UCSD-AML1 (cell line): Measurements from ENCODE around the gene ACTA1.
"Not testable (repeated sequence)": the region's sequence is repeated elsewhere in the genome, so short reads cannot be mapped to it uniquely, and the experiment has no call there.

ENCODE experiments used
- DNase-seq: peaks from one replicate; lab custom pipeline; 2025; ENCODE audit not compliant: unreplicated experiment; lab: John Stamatoyannopoulos, UW

The ACTA1 gene

DNA sequence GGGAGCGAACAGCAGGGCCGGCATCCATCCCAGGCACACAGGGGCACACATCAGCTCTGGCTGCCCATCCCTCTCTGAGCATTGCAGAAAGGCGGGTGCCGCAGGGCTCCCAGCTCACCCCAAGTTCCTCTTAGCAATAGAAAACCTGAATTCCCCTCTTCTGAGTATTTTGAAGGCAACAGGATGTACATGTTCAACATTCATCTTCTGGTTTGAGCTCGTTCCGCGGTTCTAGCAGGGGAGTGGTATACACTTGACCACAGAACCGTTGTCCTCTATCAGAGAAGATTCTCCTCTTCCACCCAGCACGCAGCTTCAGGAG is 23.6 kb downstream of the ACTA1 start:
- no peak for DNase-seq

DNA sequence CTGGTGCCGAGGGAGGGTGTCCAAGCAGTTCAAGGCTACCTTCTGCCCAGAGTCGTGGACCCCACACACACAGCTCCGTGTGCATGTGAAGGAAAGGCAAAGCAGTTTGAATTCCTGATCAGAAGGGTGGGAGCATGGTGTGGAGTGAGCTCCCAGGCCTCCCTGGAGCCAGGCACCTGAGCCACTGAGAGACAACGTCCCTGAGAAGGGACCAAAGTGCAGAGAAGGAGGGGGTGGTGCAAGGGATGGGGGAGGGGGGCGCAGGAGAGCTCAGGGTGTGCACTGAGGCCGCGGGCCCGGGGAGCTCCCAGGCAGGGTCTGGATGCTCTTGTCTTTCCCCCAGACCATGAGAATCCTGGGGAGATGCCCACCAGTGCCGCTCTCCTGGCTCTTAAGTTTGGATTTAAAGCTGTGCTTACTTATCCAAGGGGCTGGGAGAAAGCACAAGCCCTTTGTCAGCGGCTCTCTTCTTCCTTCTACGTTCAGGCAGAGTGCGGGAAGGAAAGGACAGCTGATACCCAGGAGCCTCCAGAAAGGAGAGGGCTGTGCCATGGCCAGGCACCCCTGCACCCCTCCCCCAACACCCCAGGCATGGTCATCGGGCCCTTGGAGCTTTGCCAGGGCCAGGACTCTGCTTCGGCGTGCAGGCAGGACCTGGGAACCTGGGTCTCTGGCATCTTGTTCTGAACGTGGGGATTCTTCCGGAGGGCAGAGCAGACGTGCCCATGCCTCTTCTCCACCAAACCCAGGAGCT is 24.1 kb downstream of the ACTA1 start:
- no peak for DNase-seq

DNA sequence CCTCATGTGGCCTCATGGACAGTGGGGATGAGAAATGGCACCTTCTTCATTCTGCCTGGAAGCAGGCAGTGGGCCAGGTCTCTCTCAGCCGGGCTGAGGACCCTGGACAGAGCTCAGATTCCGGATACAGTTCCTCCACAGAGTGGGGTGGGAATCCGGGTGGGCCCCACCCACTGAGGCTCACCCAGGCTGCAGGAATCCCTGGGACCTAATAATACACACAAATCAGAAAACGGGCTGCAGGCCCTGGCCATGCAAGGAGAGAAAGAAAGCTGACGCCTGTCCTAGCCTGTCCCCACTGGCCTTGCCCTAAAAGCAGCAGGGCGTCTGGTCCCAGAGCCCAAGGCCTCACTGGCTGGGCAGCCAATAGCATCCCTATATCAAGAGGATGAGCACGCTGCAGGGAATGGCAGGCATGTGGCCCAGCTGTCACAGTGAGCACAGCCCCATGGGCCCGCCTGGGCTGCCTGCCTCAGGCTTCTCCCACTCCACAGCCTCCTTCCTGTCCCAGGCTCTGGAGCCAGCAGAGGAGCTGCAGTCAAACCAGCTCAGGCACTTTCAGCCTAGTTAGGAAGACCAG is 25.3 kb downstream of the ACTA1 start:
- DNase-seq, result no peak

DNA sequence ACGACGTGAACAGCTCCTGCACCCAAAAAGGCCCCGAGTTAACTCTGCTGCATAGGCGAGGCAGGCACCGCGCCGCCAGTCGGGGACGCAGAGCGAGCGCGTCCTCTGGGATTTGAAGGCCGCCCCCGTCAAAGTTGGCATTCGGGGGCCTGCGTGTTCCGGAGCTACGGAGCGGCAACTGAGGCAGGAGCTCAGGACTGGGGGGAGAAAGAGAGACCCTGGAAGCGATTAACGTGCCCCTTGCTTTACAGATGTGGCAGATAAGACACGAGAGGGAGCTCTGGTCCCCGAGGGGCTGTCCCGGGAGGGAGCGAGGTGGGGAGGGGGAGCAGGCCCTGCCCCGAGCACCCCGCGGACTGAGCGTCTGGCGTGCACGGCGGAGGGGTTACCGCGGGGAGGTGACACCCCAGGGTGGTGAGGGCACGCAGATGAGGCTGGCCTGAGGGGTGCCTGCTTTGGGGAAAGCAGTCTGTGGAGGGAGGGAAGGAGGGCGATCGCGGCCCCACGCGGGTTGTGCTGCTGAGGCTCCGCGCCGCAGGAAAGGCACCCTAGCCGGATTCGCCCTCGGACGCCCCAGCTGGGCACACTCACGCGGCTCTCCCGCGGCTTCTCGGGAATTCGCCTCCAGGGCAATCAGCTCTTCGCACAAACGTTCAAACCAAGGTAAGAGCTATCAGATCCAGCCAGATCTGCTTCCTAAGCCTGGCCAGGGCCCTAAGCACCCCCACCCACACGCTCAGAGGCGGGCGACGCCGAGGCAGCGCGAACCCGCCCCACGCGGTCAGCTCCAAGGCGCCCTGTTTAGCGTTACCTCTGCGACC is 26.5 kb downstream of the ACTA1 start:
- no peak for DNase-seq

DNA sequence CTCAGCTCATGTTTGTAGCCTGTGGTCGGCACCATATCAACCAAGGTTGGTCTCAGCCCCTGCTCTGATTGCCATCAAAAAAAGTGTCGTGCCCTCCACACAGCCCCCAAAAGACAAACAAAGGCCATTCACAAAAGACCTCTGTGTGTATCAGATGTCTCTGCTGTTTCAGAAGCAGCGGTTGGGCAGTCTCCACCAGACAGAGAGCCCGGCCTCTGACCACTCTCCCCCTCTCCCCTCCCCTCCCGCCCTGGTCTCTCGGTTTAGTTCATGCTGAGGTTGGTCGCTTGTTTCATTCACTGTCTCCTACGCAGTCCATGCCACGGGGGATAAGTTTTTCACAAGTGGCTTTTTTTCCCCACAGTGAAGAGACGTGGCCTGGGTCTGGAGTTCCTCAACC is 27.1 kb downstream of the ACTA1 start:
- DNase-seq, result no peak

DNA sequence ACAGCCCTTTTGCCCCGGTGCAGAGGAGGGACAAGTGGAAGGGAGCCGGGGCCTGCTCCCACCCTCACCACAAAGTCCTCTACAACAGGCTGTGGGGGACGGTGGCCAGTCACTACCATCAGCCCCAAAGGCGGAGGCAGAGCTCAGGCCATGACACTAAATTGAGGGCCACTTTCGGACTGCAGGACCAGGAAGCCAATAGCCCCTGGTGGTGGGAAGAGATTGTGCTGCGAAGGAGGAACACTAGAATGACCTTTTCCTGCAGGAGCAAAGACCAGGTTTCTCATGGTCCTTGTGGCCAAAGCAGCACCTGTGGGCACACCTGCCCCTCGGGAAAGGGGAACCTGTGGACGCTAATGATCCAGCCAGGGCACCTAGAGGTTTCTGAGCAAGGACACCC is 30.3 kb downstream of the ACTA1 start:
- DNase-seq, result no peak

DNA sequence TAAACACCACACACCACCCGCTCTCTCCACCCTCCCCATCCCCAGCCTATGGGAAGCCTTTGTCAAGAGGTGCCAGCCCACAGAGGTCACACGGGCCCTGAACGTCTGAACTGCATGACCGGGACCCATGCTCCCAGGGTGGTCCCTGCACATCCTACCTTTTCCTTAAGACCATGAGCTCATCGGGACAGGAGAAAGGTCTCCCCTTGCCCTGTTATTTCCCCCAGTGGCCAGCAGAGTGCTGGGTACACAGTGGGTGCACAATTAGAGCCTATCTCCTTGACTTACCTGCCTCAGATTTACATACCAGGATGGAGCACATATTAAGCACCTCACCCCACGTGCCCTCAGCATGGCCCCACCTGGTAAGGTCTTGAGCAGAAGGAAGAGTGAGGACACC is 30.9 kb downstream of the ACTA1 start:
- DNase-seq, result no peak

DNA sequence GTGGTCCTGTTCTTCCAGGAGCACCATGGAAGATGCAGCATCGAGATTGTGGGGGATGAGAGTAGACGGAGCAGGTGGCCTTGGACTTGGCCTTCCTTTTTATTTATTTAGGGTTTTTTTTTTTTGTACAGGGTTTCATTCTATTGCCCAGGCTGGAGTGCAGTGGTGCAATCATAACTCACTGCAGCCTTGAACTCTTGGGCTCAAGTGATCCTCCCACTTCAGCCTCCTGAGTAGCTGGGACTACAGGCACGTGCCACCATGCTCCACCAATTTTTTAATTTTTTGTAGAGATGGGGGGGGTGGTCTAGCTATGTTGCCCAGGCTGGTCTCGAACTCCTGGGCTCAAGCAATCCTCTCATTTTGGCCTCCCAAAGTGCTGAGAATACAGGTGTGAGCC is 31.6 kb downstream of the ACTA1 start:
- not testable (repeated sequence) for DNase-seq

DNA sequence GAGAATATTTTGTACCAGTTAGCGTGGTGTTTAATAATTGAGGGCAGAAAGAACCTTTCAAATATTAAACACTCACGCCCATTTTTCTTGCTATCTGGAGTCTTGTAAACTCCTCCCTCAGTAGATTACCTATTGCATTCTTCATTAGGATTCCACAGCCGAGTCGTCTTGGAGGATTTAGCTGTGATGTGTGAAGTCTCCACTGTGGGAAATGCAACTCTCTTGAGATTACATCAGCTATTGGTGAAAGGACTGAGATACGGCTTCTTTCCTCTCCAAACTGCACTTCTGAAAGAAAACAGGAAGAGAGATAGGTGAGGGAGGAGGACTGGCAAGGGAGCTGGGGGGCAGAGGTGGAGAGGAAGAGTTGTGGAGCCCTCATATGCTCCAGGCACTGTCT is 36.1 kb downstream of the ACTA1 start:
- DNase-seq, result no peak

DNA sequence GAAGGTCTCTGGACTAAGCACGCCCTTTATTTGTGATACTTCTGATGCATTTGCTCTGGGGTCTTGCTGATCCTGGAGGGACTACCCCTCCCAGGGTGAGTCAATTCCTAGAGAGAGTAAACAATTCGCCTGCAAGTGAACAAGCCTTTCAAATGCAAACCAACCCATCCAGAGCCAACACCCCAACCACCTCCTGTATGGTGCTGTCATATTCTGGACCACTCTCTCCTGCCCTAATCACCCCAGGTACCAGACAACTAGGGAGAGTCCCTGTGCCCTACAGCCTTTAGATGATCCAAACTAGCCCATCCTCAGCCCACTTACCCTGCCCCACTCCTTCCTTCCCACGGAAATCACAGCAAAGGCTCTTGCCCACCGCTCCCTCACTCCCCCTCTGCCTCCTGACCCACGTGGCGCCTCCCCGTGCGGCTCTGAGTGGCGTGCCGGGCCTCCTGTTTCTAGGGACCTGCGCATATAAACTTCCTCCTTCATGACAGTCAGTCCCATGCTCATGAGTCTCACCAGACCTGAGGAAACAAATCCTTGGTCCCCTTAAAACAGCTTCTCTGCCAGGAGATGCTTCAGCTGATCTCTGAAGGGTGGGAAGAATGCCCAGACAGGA is 37.2 kb downstream of the ACTA1 start:
- DNase-seq, result no peak

DNA sequence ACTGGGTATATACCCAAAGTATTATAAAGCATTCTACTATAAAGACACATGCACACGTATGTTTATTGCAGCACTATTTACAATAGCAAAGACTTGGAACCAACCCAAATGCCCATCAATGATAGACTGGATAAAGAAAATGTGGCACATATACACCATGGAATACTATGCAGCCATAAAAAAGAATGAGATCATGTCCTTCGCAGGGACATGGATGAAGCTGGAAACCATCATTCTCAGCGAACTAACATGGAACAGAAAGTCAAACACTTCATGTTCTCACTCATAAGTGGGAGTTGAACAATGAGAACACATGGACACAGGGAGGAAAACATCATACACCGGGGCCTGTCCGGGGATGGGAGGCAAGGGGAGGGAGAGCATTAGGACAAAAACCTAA is 39.4 kb downstream of the ACTA1 start:
- DNase-seq, result not testable (repeated sequence)

DNA sequence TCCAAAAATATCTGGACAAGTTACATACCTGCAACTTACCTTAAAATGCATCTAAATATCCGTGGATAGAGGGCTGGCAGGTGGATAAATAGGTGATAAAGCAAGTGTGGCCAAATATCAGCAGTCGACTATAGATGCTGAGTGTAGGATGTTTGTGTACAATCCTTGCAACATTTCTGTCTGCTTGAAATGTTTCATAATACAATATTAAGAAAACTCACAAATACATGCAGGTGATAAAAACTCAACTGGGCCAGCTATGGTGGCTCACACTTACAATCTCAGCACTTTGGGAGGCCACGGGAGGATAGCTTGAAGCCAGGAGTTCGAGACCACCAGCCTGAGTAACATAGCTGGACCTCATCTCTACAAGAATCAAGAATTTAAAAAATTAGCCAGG is 41.0 kb downstream of the ACTA1 start:
- DNase-seq, result no peak

DNA sequence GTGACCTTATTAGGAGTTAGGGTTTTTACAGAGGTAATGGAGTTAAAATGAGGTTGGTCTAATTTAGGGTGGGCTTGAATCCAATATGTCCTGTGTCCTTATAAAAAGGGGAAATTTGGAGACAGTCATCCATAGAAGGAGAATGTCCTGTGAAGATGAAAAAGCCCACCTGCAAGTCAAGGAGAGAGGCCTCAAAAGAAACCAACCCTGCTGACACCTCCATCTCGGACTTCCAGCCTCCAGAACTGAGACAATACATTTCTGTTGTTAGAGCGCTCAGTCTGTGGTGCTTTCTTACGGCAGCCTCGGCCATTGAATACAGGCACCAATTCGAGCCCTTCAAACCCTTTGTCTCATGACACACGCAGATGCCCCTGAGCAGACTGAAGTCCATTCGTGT is 43.8 kb downstream of the ACTA1 start:
- DNase-seq, result no peak

DNA sequence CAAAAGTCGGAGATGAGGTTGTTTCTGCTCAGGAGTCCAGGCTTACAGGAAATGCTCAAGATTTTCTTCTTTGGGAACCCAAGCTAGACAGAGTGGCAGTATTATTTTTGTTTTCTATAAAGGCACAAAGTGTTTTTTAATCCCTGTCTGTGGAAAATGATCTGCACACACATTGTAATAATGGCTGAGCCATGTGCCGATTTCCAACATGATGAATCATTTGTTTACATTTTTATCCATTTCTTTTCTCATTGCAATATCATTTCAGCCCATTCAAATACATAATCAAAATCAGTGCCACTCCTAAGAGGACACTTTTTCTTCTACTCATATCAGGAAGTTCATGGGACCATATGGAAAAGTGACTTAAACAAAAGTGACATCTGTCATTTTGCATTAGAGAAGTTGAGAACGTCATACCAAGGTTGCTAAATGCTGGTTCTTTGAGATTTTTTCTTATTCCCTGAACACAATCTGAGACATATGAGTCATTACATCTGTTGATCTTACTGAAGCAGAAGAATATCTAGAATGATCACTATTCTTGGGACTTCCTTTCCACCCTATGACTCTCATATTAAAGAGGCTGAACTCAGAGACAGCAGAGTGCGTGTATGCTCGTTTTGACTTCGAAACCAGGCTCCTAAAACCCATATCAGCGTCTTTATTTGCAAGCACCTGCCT is 44.9 kb downstream of the ACTA1 start:
- DNase-seq, result no peak

DNA sequence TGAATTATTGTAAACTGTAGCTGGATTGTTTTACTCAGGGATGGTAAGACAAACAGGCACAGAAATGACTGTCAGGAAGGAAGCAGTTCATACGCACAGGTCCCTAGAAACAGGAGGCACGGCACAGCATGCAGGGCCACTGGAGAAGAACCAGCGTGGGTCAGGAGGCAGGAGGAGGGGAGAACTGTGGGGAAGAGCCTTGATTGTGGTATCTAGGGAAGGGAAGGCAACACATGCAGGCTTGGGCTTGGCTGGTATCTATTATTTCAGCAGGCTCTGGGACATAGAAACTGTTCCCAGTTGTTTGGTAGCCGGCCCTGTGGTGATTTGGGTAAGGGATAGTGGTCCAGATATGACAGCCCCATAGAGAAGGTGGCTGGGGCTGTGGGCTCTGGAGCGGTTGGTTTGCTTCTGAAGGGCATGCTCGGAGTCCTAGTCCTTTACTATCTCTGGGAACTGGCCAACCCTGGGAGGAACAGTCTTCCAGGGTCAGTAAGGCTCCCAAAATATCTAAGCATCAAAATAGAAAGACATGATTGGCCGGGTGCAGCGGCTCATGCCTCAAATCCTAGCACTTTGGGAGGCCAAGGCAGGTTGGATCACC is 47.9 kb downstream of the ACTA1 start:
- DNase-seq, result no peak

DNA sequence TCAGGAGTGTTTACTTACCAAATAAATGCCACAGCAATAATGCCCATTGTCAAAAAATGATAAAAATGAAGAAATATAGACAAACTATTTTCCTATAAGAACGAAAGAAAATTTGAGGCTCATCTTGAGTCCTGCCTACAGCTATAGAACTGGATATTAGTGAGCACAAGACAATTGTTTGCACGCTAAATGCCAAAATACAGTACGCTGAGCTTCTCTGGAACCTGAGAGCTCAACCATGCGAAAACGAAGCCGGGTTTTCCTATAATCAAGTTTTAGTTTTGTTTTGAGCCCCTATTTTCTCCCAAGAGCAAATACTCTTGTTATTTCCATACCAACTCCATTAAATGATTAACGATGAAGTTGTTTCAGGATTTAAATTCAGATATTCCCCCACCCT is 49.1 kb downstream of the ACTA1 start:
- no peak for DNase-seq

DNA sequence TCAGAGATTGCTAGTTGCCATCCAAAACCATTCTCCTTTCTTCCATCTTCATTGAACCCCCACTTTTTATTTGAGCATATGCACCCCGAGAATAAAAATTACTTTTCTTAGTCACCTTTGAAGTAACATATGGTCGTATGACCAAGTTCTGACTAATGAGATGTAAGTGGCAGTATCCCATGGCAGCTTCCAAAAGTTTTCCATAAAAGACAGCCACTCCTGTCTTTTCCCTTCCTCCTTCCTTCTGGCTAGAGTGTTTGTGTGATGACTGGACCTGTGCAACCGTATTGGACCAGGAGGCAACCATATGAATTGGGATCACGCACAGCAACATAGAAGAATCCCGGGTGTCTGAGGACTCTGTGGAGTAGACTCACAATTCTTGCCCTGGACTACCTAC is 49.9 kb downstream of the ACTA1 start:
- DNase-seq, result no peak

DNA sequence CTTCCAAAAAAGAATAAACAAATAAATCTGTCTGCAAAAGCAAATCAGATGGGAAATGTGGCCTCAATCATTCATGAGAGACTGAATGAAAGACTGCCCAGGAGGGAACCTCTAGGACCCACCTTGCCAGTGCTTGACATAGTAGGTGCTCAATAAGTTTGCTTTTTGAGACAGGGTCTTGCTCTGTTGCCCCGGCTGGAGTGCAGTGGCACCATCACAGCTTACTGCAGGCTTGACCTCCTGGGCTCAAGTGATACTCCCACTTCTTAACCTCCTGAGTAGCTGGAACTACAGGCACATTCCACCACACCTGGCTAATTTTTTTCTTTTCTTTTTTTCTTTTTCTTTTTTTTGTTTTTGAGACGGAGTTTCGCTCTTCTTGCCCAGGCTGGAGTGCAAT is 50.7 kb downstream of the ACTA1 start:
- no peak for DNase-seq
